ENCODE data around the gene SLC35B3.
A peak's percentile ranks its signal among the peaks of the same experiment; 100 is the strongest.
"Not testable (repeated sequence)": the region's sequence is repeated elsewhere in the genome, so short reads cannot be mapped to it uniquely, and the experiment has no call there.

SLC35B3 gene

DNA sequence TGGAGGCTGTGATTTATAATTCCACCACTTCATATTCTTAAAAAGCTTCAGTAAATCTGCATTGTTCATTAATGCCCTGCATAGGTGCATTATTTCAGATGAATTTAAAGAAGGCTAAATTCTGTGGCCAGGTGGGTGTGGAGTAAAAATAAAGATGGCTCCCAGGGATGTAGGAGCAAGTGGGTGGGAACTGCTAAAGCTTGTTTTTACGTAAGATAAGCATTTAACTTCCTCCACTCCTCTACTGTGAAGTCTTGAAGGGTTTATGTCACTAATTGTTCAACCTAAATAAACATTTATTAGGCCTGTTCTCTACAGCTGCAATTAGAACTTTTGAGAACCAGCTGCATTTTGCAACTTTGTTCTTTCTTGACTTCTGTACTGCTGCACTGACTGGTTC is 6.8 kb upstream of the SLC35B3 start:
- WGBS (ENCODE audit: insufficient coverage, insufficient read length), result no CpG with 5 or more reads among the region's 1 CpG
- DNase-seq (ENCODE audit: low read depth, low spot score), result no peak

DNA sequence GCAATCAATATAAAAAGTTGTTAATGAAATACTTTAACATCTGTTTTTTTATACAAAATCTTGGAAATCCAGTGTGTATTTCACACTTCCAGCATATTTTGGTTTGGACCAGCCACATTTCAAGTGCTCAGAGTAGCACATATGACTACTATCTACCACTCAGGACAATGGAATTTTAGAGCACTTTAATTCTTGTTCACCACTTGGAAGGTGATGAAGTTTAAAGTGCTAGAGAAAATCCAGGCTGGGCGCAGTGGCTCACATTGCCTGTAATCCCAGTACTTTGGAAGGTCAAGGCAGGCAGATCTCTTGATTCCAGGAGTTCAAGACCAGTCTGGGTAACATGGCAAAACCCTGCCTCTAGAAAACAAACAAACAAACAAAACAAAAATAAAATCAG is 6.1 kb upstream of the SLC35B3 start:
- no peaks in the 10 kb centered on the region for H3K36me3 ChIP-seq (ENCODE audit: control insufficient read depth, insufficient read depth, low read length)
- H3K9me3 ChIP-seq (ENCODE audit: control insufficient read depth, insufficient read depth, low read length), result no peaks in the 10 kb centered on the region
- no peaks in the 10 kb centered on the region for H3K4me1 ChIP-seq (ENCODE audit: control insufficient read depth, insufficient read depth, low read length)
- no peak overlapping the region for H3K27ac ChIP-seq (ENCODE audit: low read length)
- no CpG with 5 or more reads among the region's 1 CpG for WGBS (ENCODE audit: insufficient coverage, insufficient read length)
- no peak overlapping the region for H3K4me3 ChIP-seq (ENCODE audit: low read length)
- no peaks in the 10 kb centered on the region for H3K27me3 ChIP-seq (ENCODE audit: control insufficient read depth, insufficient read depth, low read length)
- no peak for DNase-seq (ENCODE audit: low read depth, low spot score)

More for the DNA sequence above, 6.8 kb upstream of the SLC35B3 start:
- Histone ChIP-seq H3K4me3 (ENCODE audit: low read length) (no peak overlapping the region), H3K27ac (ENCODE audit: low read length) (no peak overlapping the region), H3K36me3 (ENCODE audit: control insufficient read depth, insufficient read depth, low read length) (no peaks in the 10 kb centered on the region), H3K27me3 (ENCODE audit: control insufficient read depth, insufficient read depth, low read length) (no peaks in the 10 kb centered on the region), H3K9me3 (ENCODE audit: control insufficient read depth, insufficient read depth, low read length) (no peaks in the 10 kb centered on the region), H3K4me1 (ENCODE audit: control insufficient read depth, insufficient read depth, low read length) (no peaks in the 10 kb centered on the region)

DNA sequence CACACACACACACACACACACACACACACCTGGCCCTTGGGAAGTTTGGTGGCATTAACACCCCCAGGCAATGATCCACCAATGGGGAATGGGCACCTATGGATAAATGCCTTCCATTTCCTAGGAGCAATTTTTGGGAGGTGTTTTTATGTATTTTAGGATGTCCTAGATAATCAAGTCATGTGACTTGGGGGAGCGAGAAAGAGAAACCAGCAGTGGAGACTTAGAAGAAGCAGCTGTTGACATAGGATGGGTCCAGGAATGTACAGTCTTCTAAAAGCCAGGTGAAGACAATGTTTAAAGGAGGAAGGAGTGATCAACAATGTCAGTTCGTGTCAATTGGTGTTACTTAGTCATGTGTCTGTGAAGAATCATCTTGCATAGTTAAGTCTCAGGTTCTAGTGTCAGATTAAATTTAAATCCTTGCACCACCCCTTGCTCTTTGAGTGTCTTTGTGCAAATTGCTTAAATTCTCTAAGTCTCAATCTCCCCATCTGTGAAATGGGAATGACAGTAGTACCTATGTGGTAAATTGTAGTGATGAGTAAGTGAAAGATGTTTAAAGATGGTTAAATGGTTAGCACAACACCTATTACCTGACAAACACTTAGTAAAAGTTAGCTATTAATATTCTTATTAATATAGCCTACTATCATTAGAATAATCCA is 4.4 kb upstream of the SLC35B3 start:
- WGBS (ENCODE audit: insufficient coverage, insufficient read length), result no CpG with 5 or more reads among the region's 2 CpGs
- no peaks in the 10 kb centered on the region for H3K4me1 ChIP-seq (ENCODE audit: control insufficient read depth, insufficient read depth, low read length)

DNA sequence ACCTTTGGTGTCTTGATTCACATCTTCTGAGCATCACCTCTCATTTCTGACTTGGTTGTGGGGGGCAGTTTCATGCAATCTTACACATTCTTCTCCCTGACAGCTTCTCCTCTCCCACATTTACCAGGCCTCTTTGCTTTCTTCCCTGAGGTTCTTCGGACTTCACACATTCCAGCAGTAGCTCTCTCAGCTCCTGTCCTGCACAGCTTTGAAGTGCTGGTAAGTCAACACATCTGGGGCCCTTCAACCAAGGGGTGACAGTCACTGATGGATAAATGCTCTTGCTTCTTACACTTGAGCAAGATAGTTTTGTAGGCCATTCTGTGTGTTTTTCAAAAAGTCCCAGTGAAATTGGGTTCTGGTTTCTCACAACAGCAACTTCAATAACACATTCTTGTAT is 2.5 kb upstream of the SLC35B3 start:
- DNase-seq (ENCODE audit: low read depth, low spot score), result no peak
- Histone ChIP-seq H3K27ac (ENCODE audit: low read length) (no peak overlapping the region), H3K9me3 (ENCODE audit: control insufficient read depth, insufficient read depth, low read length) (no peaks in the 10 kb centered on the region), H3K36me3 (ENCODE audit: control insufficient read depth, insufficient read depth, low read length) (no peaks in the 10 kb centered on the region), H3K27me3 (ENCODE audit: control insufficient read depth, insufficient read depth, low read length) (no peaks in the 10 kb centered on the region), H3K4me1 (ENCODE audit: control insufficient read depth, insufficient read depth, low read length) (no peaks in the 10 kb centered on the region), H3K4me3 (ENCODE audit: low read length) (no peak overlapping the region)
- WGBS (ENCODE audit: insufficient coverage, insufficient read length), result no CpG with 5 or more reads among the region's 1 CpG

More for the DNA sequence above, 4.4 kb upstream of the SLC35B3 start:
- H3K4me3 ChIP-seq (ENCODE audit: low read length), result no peak overlapping the region
- H3K9me3 ChIP-seq (ENCODE audit: control insufficient read depth, insufficient read depth, low read length), result no peaks in the 10 kb centered on the region
- no peaks in the 10 kb centered on the region for H3K36me3 ChIP-seq (ENCODE audit: control insufficient read depth, insufficient read depth, low read length)
- H3K27ac ChIP-seq (ENCODE audit: low read length), result no peak overlapping the region
- DNase-seq (ENCODE audit: low read depth, low spot score), result no peak
- H3K27me3 ChIP-seq (ENCODE audit: control insufficient read depth, insufficient read depth, low read length), result no peaks in the 10 kb centered on the region

DNA sequence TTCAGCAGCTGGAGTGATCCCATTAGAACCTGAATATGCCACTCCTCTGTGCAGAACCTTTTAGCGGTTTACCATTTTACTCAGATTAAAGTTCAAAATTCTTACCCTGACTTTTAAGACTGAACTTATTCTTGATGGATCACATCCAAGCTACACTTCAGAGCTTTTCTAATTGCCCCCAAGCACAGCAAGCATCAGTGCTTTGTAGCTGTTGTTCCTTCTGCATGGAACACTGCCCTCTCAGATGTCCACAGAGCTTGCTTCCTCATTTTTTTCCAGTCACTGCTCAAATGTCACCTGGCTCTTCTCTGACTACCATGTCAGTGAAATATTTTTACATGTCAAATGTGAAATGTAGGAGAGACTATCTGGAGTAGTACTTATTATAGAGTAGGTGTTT is 1.6 kb upstream of the SLC35B3 start:
- Histone ChIP-seq H3K27me3 (ENCODE audit: control insufficient read depth, insufficient read depth, low read length) (no peaks in the 10 kb centered on the region), H3K4me1 (ENCODE audit: control insufficient read depth, insufficient read depth, low read length) (no peaks in the 10 kb centered on the region), H3K27ac (ENCODE audit: low read length) (no peak overlapping the region), H3K36me3 (ENCODE audit: control insufficient read depth, insufficient read depth, low read length) (no peaks in the 10 kb centered on the region), H3K9me3 (ENCODE audit: control insufficient read depth, insufficient read depth, low read length) (no peaks in the 10 kb centered on the region), H3K4me3 (ENCODE audit: low read length) (no peak overlapping the region)
- no peak for DNase-seq (ENCODE audit: low read depth, low spot score)
- no CpG with 5 or more reads among the region's 1 CpG for WGBS (ENCODE audit: insufficient coverage, insufficient read length)

DNA sequence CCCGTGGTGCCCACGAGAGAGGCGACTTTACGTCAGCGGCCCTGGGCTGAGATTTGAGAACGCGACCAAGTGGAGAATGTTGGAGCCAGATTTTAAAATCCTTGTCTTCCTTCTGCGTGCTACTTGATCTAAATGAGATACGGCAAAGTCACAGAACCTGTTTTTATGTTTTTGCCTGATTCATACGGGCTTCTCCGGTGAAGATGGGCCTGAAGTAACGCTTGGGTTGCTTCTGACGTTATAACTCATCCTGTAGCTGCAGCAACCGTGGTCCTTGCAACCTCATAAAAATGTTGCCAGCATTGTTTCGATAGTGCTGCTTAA is 462 bp upstream of the SLC35B3 start:
- H3K27ac ChIP-seq (ENCODE audit: low read length), result no peak overlapping the region
- H3K4me3 ChIP-seq (ENCODE audit: low read length), result peak overlapping the region; percentile 98; the same call in 1 of the 2 replicates
- H3K27me3 ChIP-seq (ENCODE audit: control insufficient read depth, insufficient read depth, low read length), result no peaks in the 10 kb centered on the region
- WGBS (ENCODE audit: insufficient coverage, insufficient read length), result no CpG with 5 or more reads among the region's 15 CpGs
- H3K9me3 ChIP-seq (ENCODE audit: control insufficient read depth, insufficient read depth, low read length), result no peaks in the 10 kb centered on the region
- no peaks in the 10 kb centered on the region for H3K4me1 ChIP-seq (ENCODE audit: control insufficient read depth, insufficient read depth, low read length)
- H3K36me3 ChIP-seq (ENCODE audit: control insufficient read depth, insufficient read depth, low read length), result no peaks in the 10 kb centered on the region
- no peak for DNase-seq (ENCODE audit: low read depth, low spot score)

DNA sequence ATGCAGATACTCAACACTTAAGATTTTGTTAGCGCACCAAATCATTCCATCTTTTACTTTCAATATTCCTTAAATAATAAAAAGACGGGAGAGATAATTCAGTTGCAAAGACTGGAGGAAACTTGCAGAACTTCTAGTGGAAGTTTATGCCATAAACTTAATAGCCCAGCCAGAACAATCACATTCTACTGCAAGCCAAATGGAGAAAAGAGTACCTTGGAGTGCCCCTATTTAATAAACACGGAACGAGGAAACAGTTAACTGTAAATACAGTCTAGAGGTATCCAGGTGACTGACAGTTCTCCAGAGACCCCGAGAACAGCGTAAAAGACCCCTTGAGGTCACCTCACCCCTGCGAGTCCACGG is 635 bp downstream of the SLC35B3 start:
- 100% methylated on average over 1 of the region's 8 CpGs for WGBS (ENCODE audit: insufficient coverage, insufficient read length)
- no peaks in the 10 kb centered on the region for H3K27me3 ChIP-seq (ENCODE audit: control insufficient read depth, insufficient read depth, low read length)

DNA sequence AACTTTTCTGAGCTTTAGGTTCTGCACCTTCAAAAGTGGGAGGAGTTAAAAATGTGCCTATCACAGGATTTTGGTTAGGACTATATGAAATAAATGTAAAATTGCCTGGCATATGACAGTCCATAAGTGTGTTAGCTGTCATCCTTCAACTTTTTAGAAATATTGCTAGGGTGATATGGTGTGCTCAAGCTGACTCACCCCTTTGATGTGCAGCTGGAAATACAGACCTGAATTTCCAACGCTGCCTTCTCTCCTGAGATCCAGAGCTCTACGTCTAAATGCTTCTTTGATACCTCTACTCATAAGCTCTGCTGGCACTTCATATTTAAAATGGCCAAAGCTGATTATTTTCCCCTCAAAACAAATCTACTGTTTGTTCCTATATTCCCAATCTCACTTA is 2.7 kb downstream of the SLC35B3 start:
- H3K9me3 ChIP-seq (ENCODE audit: control insufficient read depth, insufficient read depth, low read length), result no peaks in the 10 kb centered on the region
- H3K27me3 ChIP-seq (ENCODE audit: control insufficient read depth, insufficient read depth, low read length), result no peaks in the 10 kb centered on the region
- no peak overlapping the region for H3K4me3 ChIP-seq (ENCODE audit: low read length)
- DNase-seq (ENCODE audit: low read depth, low spot score), result no peak
- H3K4me1 ChIP-seq (ENCODE audit: control insufficient read depth, insufficient read depth, low read length), result no peaks in the 10 kb centered on the region
- no CpG with 5 or more reads among the region's 2 CpGs for WGBS (ENCODE audit: insufficient coverage, insufficient read length)
- no peak overlapping the region for H3K27ac ChIP-seq (ENCODE audit: low read length)
- no peaks in the 10 kb centered on the region for H3K36me3 ChIP-seq (ENCODE audit: control insufficient read depth, insufficient read depth, low read length)

More for the DNA sequence above, 635 bp downstream of the SLC35B3 start:
- H3K9me3 ChIP-seq (ENCODE audit: control insufficient read depth, insufficient read depth, low read length), result no peaks in the 10 kb centered on the region
- H3K4me3 ChIP-seq (ENCODE audit: low read length), result peak overlapping the region; percentile 98
- no peak for DNase-seq (ENCODE audit: low read depth, low spot score)
- H3K36me3 ChIP-seq (ENCODE audit: control insufficient read depth, insufficient read depth, low read length), result no peaks in the 10 kb centered on the region
- no peaks in the 10 kb centered on the region for H3K4me1 ChIP-seq (ENCODE audit: control insufficient read depth, insufficient read depth, low read length)
- no peak overlapping the region for H3K27ac ChIP-seq (ENCODE audit: low read length)

DNA sequence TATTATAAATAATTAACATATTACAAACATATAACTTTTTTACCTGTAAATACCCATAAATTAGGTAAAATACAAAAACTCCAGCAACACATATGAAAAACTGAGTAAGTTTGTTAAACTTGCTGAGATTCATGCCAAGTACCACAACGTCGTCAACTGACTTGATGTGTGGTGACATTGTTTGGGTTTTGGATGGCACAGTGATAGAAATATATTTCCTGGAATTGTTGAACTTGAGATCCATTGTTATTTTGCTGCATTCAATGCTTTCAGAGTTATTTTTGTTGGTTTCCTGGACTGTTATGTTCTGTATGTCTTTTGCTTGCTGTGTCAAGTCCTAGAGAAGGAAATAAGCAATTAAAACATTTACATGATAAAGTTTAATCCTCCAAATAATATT is 5.5 kb downstream of the SLC35B3 start:
- H3K27me3 ChIP-seq (ENCODE audit: control insufficient read depth, insufficient read depth, low read length), result no peaks in the 10 kb centered on the region
- no peaks in the 10 kb centered on the region for H3K4me1 ChIP-seq (ENCODE audit: control insufficient read depth, insufficient read depth, low read length)
- H3K9me3 ChIP-seq (ENCODE audit: control insufficient read depth, insufficient read depth, low read length), result no peaks in the 10 kb centered on the region; the same call in 1 of the 2 replicates
- H3K27ac ChIP-seq (ENCODE audit: low read length), result no peak overlapping the region
- H3K4me3 ChIP-seq (ENCODE audit: low read length), result no peak overlapping the region
- peaks cover 5% of the 10 kb centered on the region; the same call in 1 of the 2 replicates for H3K36me3 ChIP-seq (ENCODE audit: control insufficient read depth, insufficient read depth, low read length)
- no peak for DNase-seq (ENCODE audit: low read depth, low spot score)
- WGBS (ENCODE audit: insufficient coverage, insufficient read length), result no CpG with 5 or more reads among the region's 2 CpGs

DNA sequence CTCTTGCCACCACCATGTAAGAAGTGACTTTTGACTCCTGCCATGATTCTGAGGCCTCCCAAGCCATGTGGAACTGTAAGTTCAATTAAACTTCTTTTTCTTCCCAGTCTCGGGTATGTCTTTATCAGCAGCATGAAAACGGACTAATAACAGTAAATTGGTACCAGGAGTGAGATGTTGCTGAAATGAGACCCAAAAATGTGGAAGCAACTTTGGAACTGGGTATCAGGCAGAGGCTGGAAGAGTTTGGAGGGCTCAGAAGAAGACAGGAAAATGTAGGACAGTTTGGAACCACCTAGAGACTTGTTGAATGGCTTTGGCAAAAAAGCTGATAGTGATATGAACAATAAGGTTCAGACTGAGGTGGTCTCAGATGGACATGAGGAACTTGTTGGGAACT is 8.8 kb downstream of the SLC35B3 start:
- H3K9me3 ChIP-seq (ENCODE audit: control insufficient read depth, insufficient read depth, low read length); H3K27ac ChIP-seq (ENCODE audit: low read length); H3K4me1 ChIP-seq (ENCODE audit: control insufficient read depth, insufficient read depth, low read length); DNase-seq (ENCODE audit: low read depth, low spot score); H3K27me3 ChIP-seq (ENCODE audit: control insufficient read depth, insufficient read depth, low read length); H3K36me3 ChIP-seq (ENCODE audit: control insufficient read depth, insufficient read depth, low read length); H3K4me3 ChIP-seq (ENCODE audit: low read length): not testable (repeated sequence)
- no CpG with 5 or more reads among the region's 2 CpGs for WGBS (ENCODE audit: insufficient coverage, insufficient read length)

DNA sequence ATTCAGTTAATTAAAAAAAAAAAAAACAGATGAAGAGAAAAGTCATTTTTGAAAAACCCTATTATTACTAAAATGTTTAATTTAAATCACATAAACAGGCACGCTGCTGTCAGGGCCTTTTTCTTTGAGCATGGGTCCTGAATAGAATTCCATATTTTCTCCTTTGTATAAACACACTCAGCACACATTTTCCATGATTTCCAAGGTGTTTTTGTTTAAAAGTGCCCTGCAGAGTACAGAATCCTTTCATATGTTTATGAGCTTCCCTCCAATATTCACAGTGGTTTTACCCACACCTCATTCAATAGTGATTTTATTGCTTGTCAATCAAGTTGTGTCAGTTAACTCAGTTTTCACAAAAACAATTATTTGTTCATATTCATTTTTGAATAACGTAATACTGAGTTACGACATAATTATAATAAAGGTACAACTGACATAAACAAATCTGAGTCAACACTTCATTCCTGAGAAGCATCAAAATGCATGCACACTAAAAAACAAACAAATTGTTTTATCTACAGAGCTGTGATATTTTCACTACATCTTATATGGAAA is 15.2 kb downstream of the SLC35B3 start:
- no CpG with 5 or more reads among the region's 3 CpGs for WGBS (ENCODE audit: insufficient coverage, insufficient read length)
- Histone ChIP-seq H3K4me3 (ENCODE audit: low read length) (no peak overlapping the region), H3K36me3 (ENCODE audit: control insufficient read depth, insufficient read depth, low read length) (no peaks in the 10 kb centered on the region), H3K27me3 (ENCODE audit: control insufficient read depth, insufficient read depth, low read length) (no peaks in the 10 kb centered on the region), H3K4me1 (ENCODE audit: control insufficient read depth, insufficient read depth, low read length) (no peaks in the 10 kb centered on the region), H3K27ac (ENCODE audit: low read length) (no peak overlapping the region), H3K9me3 (ENCODE audit: control insufficient read depth, insufficient read depth, low read length) (no peaks in the 10 kb centered on the region)
- no peak for DNase-seq (ENCODE audit: low read depth, low spot score)

Measured in iPS DF 6.9 (cell line).